SJSA1 (cell line): ENCODE measurements around the gene HS6ST1. TPM values are rescaled to one million over a fixed set of nuclear protein-coding genes. Genes with fewer than 3 reads are reported as not detected.

ENCODE experiments used
- DNase-seq, 2 experiments: peaks; one replicate each; pipeline ENCODE4 v3.0.0-alpha.2; 2015 to 2020; ENCODE audit warnings: low spot score in 2 of 2, low read depth in 1 of 2
- H3K27ac ChIP-seq: fragments of 250-450 bp; sonication (Bioruptor Pico); 2 replicates; pipeline ENCODE4 v1.5.1; 2020; ENCODE audit warnings: mild to moderate bottlenecking, moderate library complexity
- H3K27me3 ChIP-seq: fragments of 250-450 bp; sonication (Bioruptor Pico); replicated peaks from 2 replicates; pipeline ENCODE4 v1.5.1; 2020; ENCODE audit warnings: mild to moderate bottlenecking, moderate library complexity
- H3K36me3 ChIP-seq: fragments of 250-450 bp; sonication (Bioruptor Pico); 2 replicates; pipeline ENCODE4 v1.5.1; 2020; ENCODE audit warnings: mild to moderate bottlenecking
- H3K4me1 ChIP-seq: fragments of 250-450 bp; sonication (Bioruptor Pico); replicated peaks from 2 replicates; pipeline ENCODE4 v1.6.1; 2021; ENCODE audit warnings: mild to moderate bottlenecking
- H3K4me3 ChIP-seq: fragments of 250-450 bp; sonication (Bioruptor Pico); 2 replicates; pipeline ENCODE4 v1.5.1; 2020; ENCODE audit warnings: mild to moderate bottlenecking
- H3K9me3 ChIP-seq: fragments of 250-450 bp; sonication (Bioruptor Pico); replicated peaks from 2 replicates; pipeline ENCODE4 v1.5.1; 2020; ENCODE audit warnings: mild to moderate bottlenecking
- total RNA-seq: library from RNA; depleted of rRNA; stranded (reverse); fragments of >200 nt; shearing (Covaris generic); gene quantifications from 2 replicates; pipeline ENCODE4 v1.2.3, GENCODE V29; 2014; rRNA removed

HS6ST1 gene, protein sequence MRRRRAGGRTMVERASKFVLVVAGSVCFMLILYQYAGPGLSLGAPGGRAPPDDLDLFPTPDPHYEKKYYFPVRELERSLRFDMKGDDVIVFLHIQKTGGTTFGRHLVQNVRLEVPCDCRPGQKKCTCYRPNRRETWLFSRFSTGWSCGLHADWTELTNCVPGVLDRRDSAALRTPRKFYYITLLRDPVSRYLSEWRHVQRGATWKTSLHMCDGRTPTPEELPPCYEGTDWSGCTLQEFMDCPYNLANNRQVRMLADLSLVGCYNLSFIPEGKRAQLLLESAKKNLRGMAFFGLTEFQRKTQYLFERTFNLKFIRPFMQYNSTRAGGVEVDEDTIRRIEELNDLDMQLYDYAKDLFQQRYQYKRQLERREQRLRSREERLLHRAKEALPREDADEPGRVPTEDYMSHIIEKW
- 120 and 160 TPM in 2 replicates for total RNA-seq

DNA sequence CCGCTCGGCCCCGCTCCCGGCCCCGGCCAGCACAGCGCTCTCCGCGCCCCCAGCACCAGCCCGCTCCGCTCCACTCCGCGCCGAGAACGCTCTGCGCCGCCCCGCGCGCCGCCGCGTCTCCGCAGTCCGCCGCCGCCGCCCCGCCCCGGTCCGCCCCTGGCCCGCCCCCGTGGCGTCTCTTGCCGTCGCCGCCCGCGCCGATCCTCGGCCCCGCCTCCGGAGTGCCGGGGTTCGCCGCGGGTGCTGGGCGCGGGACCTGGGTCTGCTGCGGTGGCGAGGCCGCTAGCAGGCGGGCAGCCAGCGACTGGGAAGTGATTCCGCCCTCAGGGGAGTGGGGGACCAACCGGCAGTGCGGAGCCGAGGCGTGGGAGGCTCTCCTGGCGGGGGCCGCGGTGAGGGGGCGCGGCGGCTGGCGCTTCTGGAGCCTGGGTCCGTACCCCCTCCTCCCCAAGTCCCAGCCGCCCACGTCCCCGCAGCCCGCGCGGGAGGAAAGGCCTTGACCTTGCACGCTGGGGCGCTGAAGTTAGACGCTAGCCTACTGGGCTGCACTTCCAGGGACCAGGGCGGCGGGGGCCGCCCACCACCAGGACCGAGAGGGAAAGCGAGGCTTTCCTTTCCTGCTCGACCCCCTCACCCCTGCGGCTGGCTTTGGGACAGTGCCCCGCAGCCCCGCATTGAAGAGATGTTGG is at the start of gene HS6ST1:
TSS of gene HS6ST1 (minus strand) at position 93 of the 689 bp plus-strand sequence. CDS start 305 bp downstream, outside the sequence.
- Histone ChIP-seq H3K27ac (peak within 1 kb of the TSS; percentile 64), H3K27me3 (no peaks in the 10 kb centered on the region), H3K4me1 (peaks cover 67% of the 10 kb centered on the region), H3K9me3 (no peaks in the 10 kb centered on the region), H3K36me3 (peaks cover 43% of the 10 kb centered on the region), H3K4me3 (peak within 1 kb of the TSS; percentile 89)
- peak; percentile 56 to 84 for DNase-seq

DNA sequence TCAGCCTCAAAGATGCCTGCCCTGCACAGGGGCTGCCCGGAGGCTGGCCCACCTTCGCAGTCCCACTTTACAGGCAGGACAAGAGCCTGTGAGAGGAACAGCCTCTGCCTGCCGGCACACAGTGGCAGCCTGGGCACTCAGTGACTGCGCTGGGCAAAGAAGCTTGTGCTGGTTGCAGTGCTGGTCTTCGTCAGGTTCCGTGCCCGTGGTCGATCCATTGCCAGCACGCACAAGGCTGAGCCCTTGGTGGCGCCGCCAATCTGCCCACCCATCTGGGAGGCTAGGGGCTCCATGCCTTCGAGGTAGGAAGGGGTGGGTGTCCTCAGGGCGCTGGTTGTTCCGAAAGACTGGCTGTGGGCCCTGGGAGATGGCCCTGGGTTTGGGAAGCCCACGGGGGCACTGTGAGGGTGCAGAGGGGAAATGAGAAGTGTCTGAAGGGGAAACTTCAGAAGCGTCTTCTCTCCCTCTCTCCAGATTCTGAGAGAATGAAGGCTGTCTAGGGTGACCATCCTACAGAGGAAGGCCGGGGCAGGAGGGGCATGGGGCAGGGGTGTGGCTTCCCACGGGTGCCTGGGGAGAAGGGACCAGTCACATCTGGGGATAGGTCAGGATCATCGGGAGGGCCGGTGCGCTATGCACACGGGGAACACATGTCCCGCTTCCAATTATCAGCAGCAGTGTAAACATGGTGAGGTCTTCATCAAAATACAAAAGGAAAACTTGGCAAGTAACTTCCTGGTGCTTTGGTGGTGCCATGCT is 49.1 kb upstream of the HS6ST1 start:
- H3K27ac ChIP-seq = no peak overlapping the region
- no peaks in the 10 kb centered on the region for H3K9me3 ChIP-seq
- H3K4me3 ChIP-seq = no peak overlapping the region
- H3K27me3 ChIP-seq = no peaks in the 10 kb centered on the region
- peaks cover 13% of the 10 kb centered on the region for H3K36me3 ChIP-seq
- H3K4me1 ChIP-seq = peaks cover 77% of the 10 kb centered on the region
- DNase-seq = peak in 1 of 2 experiments; percentile 42

DNA sequence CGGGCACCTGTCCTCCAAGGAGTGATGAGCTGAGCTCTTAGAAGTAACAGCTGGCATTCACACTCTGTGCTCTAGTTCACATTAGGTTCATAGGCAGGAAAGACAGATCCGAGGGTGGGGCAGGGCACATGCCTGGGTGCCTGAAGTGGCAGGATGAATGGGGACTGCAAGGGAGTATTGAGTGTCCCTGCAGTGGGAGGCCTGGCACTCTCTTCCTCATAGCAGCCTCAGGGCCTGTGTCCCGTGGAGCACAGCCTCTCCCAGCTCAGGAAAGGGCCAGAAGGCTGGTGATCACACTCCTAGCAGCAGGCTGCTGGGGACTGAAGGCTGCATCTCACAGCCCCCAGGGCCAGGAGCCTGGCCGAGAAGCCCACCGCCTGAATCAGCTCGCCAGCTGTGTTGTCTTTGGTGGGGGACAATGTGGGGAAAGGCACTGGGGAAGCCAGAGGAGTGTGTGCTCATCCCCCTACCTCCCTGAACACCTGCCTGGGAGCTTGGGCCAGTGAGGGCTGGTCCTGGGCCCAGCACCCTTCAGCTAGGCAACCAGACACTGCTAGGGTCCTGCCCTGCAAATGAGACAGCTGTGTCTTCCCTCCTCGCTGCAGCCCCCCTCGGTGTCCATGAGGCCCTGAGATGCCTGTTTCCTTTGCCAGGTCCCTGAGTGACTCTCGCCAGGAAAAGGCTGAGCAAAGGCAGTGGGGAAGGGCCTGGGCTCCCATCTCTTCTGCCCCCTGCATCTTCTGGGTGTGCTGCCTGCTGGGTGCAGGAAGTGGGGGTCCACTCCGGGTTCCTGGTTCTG is 48.2 kb upstream of the HS6ST1 start:
- peaks cover 76% of the 10 kb centered on the region for H3K4me1 ChIP-seq
- no peaks in the 10 kb centered on the region for H3K27me3 ChIP-seq
- H3K27ac ChIP-seq = no peak overlapping the region
- H3K4me3 ChIP-seq = no peak overlapping the region
- peaks cover 5% of the 10 kb centered on the region for H3K36me3 ChIP-seq
- H3K9me3 ChIP-seq = no peaks in the 10 kb centered on the region
- DNase-seq = peak in 1 of 2 experiments; percentile 38

DNA sequence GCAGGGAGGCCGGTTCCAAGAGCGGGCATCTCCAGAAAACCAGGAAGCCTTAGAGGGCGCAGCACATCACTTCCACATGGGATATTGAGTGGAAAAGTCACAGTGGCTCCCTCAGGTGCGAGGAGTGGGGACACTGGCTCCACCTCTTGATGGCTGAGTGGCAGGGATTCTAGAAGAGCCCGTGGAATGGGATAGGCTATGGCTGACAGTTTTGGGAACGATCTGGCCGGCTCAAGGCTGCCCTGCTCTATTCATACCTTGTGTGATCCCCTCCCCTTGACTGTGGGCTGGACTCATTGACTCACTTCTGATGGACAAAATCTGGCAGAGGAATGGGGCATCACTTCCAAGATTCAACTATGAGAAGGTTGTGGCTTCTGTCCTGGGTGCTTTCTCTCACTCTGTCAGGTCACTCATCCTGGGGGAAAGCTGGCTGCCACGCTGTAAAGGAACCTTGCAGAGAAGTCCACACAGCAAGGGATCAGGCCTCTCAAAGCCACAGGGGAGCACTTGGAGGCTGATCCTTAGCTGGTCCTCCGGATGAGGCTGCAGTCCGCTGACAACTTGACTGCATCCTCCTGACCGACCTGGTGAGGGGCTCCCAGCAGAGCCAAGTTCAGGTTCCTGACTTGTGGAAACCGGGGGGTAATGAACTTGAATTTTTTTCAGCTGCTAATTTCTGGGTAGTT is 46.7 kb upstream of the HS6ST1 start:
- DNase-seq = peak in 1 of 2 experiments; percentile 36
- H3K4me1 ChIP-seq = peaks cover 76% of the 10 kb centered on the region

DNA sequence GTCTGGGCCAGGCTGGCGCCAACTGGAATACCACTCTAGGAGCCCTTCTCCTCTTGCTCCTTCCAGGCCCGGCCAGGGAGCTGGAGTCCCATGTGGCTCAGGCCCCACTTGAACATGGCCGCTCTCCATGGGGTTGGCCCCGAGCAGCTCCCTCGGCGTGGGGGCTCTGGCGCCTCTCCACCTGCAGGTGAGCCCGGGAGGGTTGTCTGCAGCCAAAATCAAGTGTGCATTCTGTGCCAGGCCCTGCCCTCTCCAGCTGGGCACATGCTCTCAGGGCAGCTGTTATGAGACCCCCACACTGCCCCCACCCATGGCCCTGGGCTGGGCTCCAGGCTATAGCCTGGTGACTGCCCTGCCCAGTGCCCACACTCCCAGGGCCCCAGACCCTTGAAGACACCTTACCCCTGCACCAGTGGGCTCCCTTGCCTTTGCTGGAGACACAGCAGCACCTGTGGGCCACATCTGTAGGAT is 45.8 kb upstream of the HS6ST1 start:
- H3K27ac ChIP-seq = peak overlapping the region; percentile 79
- no peaks in the 10 kb centered on the region for H3K27me3 ChIP-seq
- peaks cover 67% of the 10 kb centered on the region for H3K4me1 ChIP-seq
- no peak for DNase-seq
- H3K9me3 ChIP-seq = no peaks in the 10 kb centered on the region
- H3K36me3 ChIP-seq = no peaks in the 10 kb centered on the region
- no peak overlapping the region for H3K4me3 ChIP-seq

More for the DNA sequence above, 46.7 kb upstream of the HS6ST1 start:
- no peak overlapping the region for H3K4me3 ChIP-seq
- no peaks in the 10 kb centered on the region for H3K36me3 ChIP-seq
- H3K27me3 ChIP-seq = no peaks in the 10 kb centered on the region
- no peaks in the 10 kb centered on the region for H3K9me3 ChIP-seq
- peak overlapping the region; percentile 79; the same call in 1 of the 2 replicates for H3K27ac ChIP-seq

DNA sequence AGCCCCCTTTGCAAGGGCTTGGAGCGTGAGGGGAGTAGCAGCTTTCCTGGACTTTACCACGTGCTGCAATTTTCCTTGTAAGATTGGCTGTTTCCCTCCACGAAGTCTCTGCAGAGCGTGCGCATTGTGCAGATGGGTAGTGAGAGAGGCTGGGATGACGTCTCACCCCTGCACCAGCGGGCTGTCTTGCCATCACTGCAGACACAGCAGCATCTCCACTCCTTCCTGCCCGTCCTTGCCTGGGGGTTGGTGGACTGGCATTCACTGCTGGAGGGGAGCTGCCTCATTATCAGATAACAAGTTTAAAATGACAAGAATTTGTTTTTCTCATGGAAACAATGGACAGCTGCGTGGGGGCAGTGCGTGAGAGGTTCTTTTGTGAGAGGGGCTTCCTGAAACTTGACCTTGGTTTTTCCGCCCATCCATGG is 45.3 kb upstream of the HS6ST1 start:
- H3K4me3 ChIP-seq = no peak overlapping the region
- H3K27ac ChIP-seq = peak overlapping the region; percentile 79
- no peaks in the 10 kb centered on the region for H3K36me3 ChIP-seq
- peaks cover 62% of the 10 kb centered on the region for H3K4me1 ChIP-seq
- peak; percentile 93 for DNase-seq
- no peaks in the 10 kb centered on the region for H3K9me3 ChIP-seq
- H3K27me3 ChIP-seq = no peaks in the 10 kb centered on the region

DNA sequence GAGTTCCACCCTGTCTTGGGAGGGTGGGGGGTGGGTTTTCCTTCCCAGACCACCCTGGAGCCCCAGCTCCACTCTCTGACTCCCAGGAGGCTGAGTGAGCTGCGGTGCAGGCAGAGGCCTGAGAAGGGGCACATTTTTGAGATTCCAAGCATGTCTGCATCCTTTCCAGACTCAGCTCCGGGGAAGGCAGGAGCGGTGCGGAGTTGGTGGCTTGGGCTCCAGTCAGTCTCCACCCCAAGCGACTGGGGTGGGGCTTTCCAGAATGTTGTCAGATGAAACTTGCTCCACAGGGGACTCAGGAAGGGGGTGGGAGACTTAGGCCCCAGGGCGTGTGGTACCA is 44.2 kb upstream of the HS6ST1 start:
- Histone ChIP-seq H3K9me3 (no peaks in the 10 kb centered on the region), H3K4me3 (no peak overlapping the region), H3K36me3 (no peaks in the 10 kb centered on the region), H3K27ac (peak overlapping the region; percentile 93), H3K27me3 (no peaks in the 10 kb centered on the region), H3K4me1 (peaks cover 56% of the 10 kb centered on the region)
- peak; percentile 98 for DNase-seq

DNA sequence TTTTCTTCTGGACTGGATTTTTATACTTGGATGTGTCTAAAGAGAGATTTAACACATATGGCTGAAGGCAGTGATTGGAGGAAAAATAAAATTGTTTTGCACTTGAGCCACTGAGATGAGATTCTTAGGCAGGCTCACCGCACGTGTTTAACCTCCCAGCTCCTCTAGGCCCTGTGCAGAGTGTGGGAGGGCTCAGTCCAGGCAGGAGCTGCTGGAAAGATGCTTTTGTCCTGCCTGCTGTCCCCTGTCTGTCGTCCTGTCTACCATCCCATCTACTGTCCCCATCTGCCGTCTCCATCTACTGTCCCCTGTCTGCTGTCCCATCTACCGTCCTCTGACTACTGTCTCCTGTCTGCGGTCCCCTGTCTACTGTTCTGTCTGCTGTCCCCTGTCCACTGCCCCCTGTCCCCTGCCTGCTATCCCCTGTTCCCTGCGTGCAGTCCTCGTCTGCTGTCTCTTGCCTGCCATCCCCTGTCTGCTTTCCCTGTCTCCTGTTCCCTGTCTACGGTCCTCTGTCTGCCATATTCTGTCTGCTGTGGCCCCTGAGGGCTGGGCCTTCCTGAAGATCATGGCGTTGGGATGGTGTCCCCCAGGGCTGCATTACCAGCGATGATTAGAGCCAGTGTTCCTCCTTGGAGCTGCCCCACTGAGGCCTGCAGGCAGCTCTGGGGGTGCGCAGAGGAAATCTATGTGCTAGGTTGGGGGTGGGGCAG is 43.7 kb upstream of the HS6ST1 start:
- no peak for DNase-seq
- Histone ChIP-seq H3K27me3 (no peaks in the 10 kb centered on the region), H3K36me3 (no peaks in the 10 kb centered on the region), H3K9me3 (no peaks in the 10 kb centered on the region), H3K4me3 (no peak overlapping the region), H3K4me1 (peaks cover 56% of the 10 kb centered on the region), H3K27ac (peak overlapping the region; percentile 93)

DNA sequence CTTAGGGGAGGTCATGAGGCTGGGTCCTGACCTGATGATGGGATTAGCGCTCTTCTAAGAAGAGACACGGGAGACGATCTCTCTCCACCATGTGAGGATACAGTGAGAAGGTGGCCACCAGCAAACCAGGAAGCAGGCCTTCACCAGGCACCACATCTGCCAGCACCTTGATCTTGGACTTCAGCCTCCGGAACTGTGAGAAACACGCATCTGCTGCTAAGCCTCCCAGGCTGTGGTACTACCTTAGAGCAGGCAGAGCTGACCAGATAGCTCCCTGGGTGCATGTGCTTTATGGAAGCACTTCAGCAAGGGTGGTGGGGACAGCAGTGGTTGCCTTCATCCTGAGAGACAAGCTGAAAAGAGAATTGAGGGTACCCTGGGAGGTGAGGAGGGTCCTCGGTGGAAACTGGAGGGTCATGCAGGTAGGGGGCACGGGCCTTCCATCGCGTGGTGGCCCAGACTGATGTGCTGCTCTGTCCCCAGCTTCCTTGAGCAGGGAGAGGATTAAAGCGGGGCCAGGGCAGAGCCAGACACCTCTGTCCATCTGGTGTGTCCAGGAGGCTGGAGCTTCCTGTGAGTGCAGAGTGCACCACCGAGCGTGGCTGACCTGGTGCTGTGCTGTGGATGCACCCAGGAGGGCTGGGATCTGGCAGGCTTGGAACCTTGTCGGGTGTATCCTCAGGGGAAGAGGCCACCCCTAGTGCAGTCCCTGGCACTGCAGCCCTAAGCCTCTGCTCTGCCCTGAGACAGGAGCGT is 42.9 kb upstream of the HS6ST1 start:
- H3K27me3 ChIP-seq = no peaks in the 10 kb centered on the region
- no peaks in the 10 kb centered on the region for H3K9me3 ChIP-seq
- peak overlapping the region; percentile 93 for H3K27ac ChIP-seq
- H3K4me1 ChIP-seq = peaks cover 50% of the 10 kb centered on the region
- DNase-seq = peak in 1 of 2 experiments; percentile 43
- H3K4me3 ChIP-seq = no peak overlapping the region
- no peaks in the 10 kb centered on the region for H3K36me3 ChIP-seq

DNA sequence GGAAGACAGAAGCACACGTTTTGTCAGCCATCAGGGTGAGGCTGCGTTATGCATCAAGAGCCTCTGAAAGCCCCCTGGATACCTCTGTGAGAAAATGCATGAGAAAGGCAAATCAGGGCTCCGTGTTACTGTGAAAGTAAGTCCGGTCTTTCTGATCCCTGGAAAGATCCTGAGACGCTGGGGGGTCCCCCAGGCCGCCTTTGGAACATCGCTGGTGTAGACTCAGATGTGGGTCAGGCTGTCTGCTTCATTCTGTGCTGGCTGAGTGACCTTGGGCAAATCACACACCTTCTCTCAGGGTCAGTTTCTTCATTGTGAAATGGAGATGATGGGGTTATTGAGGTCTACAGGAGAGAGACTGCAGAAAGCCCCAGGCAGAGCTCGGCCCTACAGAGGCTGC is 42.0 kb upstream of the HS6ST1 start:
- no peak overlapping the region for H3K27ac ChIP-seq
- H3K36me3 ChIP-seq = no peaks in the 10 kb centered on the region
- DNase-seq = peak in 1 of 2 experiments; percentile 22
- no peak overlapping the region for H3K4me3 ChIP-seq
- peaks cover 47% of the 10 kb centered on the region for H3K4me1 ChIP-seq
- no peaks in the 10 kb centered on the region for H3K9me3 ChIP-seq
- no peaks in the 10 kb centered on the region for H3K27me3 ChIP-seq

DNA sequence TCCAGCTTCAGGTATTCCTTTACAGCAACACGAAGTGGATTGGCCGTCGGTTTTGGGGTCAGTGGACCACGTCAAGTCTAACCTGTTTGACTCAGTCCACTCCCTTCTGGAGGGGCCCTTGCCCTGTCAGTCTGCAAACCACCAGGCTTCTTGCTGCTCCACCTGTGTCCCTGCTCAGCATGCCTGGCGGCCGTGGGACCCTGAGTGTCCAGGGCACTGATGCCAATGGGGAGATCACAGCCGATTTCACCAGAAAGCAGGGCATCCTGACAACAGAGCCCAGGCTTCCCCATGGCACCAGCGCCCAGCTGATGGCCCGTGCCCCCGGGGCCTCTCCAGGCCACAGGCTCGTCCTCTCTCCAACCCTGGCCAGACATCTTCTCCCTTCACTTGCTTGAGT is 41.2 kb upstream of the HS6ST1 start:
- DNase-seq = peak in 1 of 2 experiments; percentile 36
- H3K27ac ChIP-seq = no peak overlapping the region
- H3K4me3 ChIP-seq = no peak overlapping the region
- H3K4me1 ChIP-seq = peaks cover 39% of the 10 kb centered on the region
- no peaks in the 10 kb centered on the region for H3K9me3 ChIP-seq
- H3K27me3 ChIP-seq = no peaks in the 10 kb centered on the region
- H3K36me3 ChIP-seq = no peaks in the 10 kb centered on the region
